A549 (cell line): Measurements from ENCODE around the gene NECTIN1. TPM values are rescaled to one million over a fixed set of nuclear protein-coding genes. Genes with fewer than 3 reads are reported as not detected.

Experiments used
- ATAC-seq, 2 experiments: fragments of 200-7000 bp in 1 of 2; fragments of >200 bp in 1 of 2; cut with Nextera tagmentation in 1 of 2; cut with Tn5 transposase in 1 of 2; 3 replicates each; pipeline versions ENCODE4 v1.8.0 to v1.9.1; 2018 to 2020; ENCODE audit warnings: mild to moderate bottlenecking in 1 of 2, moderate library complexity in 1 of 2
- CTCF ChIA-PET: fragments of 300-600 bp; sonication (Branson Sonifier 250); formaldehyde crosslinking; extraction: SDS; loops from one replicate; lab custom pipeline; 2021; ENCODE audit warnings: antibody characterized with exemption, inconsistent platforms; lab: Yijun Ruan, JAX
- POLR2A ChIA-PET: fragments of 350-600 bp; formaldehyde crosslinking; extraction: SDS; loops from one replicate; lab custom pipeline; 2021; ENCODE audit warnings: antibody characterized with exemption, inconsistent platforms; lab: Yijun Ruan, JAX
- DNase-seq, 2 experiments: peaks; one replicate each; pipeline versions ENCODE4 v3.0.0 to v3.0.0-alpha.2; 2011 to 2016; ENCODE audit warnings: low read depth in 1 of 2, low spot score in 1 of 2
- FAIRE-seq: peaks from 2 replicates; lab custom pipeline; 2011; peaks lifted over from hg19 to GRCh38; lab: Jason Lieb, UNC
- H3K27ac ChIP-seq, 2 experiments: fragments of >200 bp; sonication (Bioruptor Twin); formaldehyde crosslinking; 3 replicates each; pipeline ENCODE4 v1.5.1; 2016 to 2017
- H3K4me1 ChIP-seq: fragments of >200 bp; sonication (Bioruptor Twin); formaldehyde crosslinking; 3 replicates; pipeline ENCODE4 v1.6.1; 2016
- H3K4me2 ChIP-seq: fragments of >200 bp; sonication (Bioruptor Twin); formaldehyde crosslinking; 3 replicates; pipeline ENCODE4 v1.6.1; 2016
- H3K4me3 ChIP-seq: fragments of >200 bp; sonication (Bioruptor Twin); formaldehyde crosslinking; 3 replicates; pipeline ENCODE4 v1.5.1; 2016
- H3K9me3 ChIP-seq: fragments of >200 bp; sonication (Bioruptor Twin); formaldehyde crosslinking; 3 replicates; pipeline ENCODE4 v1.6.1; 2016
- CHD2 ChIP-seq: fragments of 150-350 bp; IDR thresholded peaks from 2 replicates; pipeline ENCODE4 v1.6.1; 2014; ENCODE audit warnings: low read length; ENCODE audit not compliant: partially characterized antibody
- CHD4 ChIP-seq: fragments of 200-600 bp; sonication (generic); IDR thresholded peaks from 2 replicates; pipeline ENCODE4 v1.6.1; 2016; ENCODE audit warnings: antibody characterized with exemption, mild to moderate bottlenecking, borderline replicate concordance
- EHMT2 ChIP-seq: fragments of 200-600 bp; sonication (generic); IDR thresholded peaks from 2 replicates; pipeline ENCODE4 v1.6.1; 2016; ENCODE audit warnings: antibody characterized with exemption, low read depth, mild to moderate bottlenecking, moderate library complexity
- ESRRA ChIP-seq: fragments of 150-350 bp; IDR thresholded peaks from 2 replicates; pipeline ENCODE4 v1.6.1; 2014; ENCODE audit warnings: mild to moderate bottlenecking, low read length, borderline replicate concordance
- FOSB ChIP-seq: fragments of 250-450 bp; sonication (Bioruptor Pico); IDR thresholded peaks from 2 replicates; pipeline ENCODE4 v1.5.0; 2020; ENCODE audit warnings: mild to moderate bottlenecking, moderate library complexity
- GATA3 ChIP-seq: IDR thresholded peaks from 2 replicates; pipeline ENCODE4 v1.6.1; 2012; ENCODE audit warnings: borderline replicate concordance
- HDAC2 ChIP-seq: fragments of 200-600 bp; sonication (generic); IDR thresholded peaks from 2 replicates; pipeline ENCODE4 v1.6.1; 2016
- JUNB ChIP-seq: fragments of >200 bp; sonication (Bioruptor Twin); formaldehyde crosslinking; IDR thresholded peaks from 2 replicates; pipeline ENCODE4 v1.6.1; 2016
- KDM1A ChIP-seq: fragments of 200-600 bp; sonication (generic); IDR thresholded peaks from 2 replicates; pipeline ENCODE4 v1.6.1; 2016; ENCODE audit warnings: low read depth, mild to moderate bottlenecking
- MAFK ChIP-seq: fragments of 450-650 bp; IDR thresholded peaks from 2 replicates; pipeline ENCODE4 v1.6.1; 2014; ENCODE audit not compliant: partially characterized antibody
- MAZ ChIP-seq: fragments of 150-350 bp; IDR thresholded peaks from 2 replicates; pipeline ENCODE4 v1.6.1; 2014; ENCODE audit warnings: antibody characterized with exemption, low read depth, low read length, borderline replicate concordance
- MYC ChIP-seq: IDR thresholded peaks from 2 replicates; pipeline ENCODE4 v1.6.1; 2012; ENCODE audit warnings: mild to moderate bottlenecking, inconsistent platforms, low read length, improper control_type of control experiment, borderline replicate concordance
- NFE2L2 ChIP-seq: fragments of 150-350 bp; conservative IDR thresholded peaks from 2 replicates; pipeline ENCODE4 v1.6.1; 2014; ENCODE audit warnings: low read length
- NPAS2 ChIP-seq: fragments of 250-450 bp; sonication (Bioruptor Pico); IDR thresholded peaks from 2 replicates; pipeline ENCODE4 v1.8.0; 2022; ENCODE audit warnings: mild to moderate bottlenecking, moderate library complexity, borderline replicate concordance
- NR3C1 ChIP-seq: fragments of >200 bp; sonication (Bioruptor Twin); formaldehyde crosslinking; IDR thresholded peaks from 3 replicates; pipeline ENCODE4 v1.6.1; 2017
- PHF8 ChIP-seq: fragments of 200-600 bp; sonication (generic); IDR thresholded peaks from 2 replicates; pipeline ENCODE4 v1.6.1; 2016; ENCODE audit warnings: low read depth, mild to moderate bottlenecking, antibody characterized with exemption, moderate library complexity, borderline replicate concordance
- RFX5 ChIP-seq: fragments of 450-650 bp; IDR thresholded peaks from 2 replicates; pipeline ENCODE4 v1.7.1; 2014; ENCODE audit warnings: antibody characterized with exemption, mild to moderate bottlenecking, moderate library complexity
- SMC3 ChIP-seq: fragments of >200 bp; sonication (Bioruptor Twin); formaldehyde crosslinking; IDR thresholded peaks from 3 replicates; pipeline ENCODE4 v1.6.1; 2018; ENCODE audit warnings: inconsistent platforms
- TP53 ChIP-seq: fragments of 250-450 bp; sonication (Bioruptor Pico); IDR thresholded peaks from 2 replicates; pipeline ENCODE4 v1.5.0; 2021; ENCODE audit warnings: mild to moderate bottlenecking, moderate library complexity
- ZC3H11A ChIP-seq: fragments of 450-650 bp; IDR thresholded peaks from 2 replicates; pipeline ENCODE4 v1.6.1; 2014; ENCODE audit warnings: antibody characterized with exemption, mild to moderate bottlenecking
- ZFP36 ChIP-seq: fragments of 450-650 bp; IDR thresholded peaks from 2 replicates; pipeline ENCODE4 v1.6.1; 2014; ENCODE audit warnings: borderline replicate concordance; ENCODE audit not compliant: partially characterized antibody
- ZSCAN20 ChIP-seq: fragments of 250-450 bp; sonication (Bioruptor Pico); IDR thresholded peaks from 2 replicates; pipeline ENCODE4 v1.8.0; 2022; ENCODE audit warnings: mild to moderate bottlenecking, moderate library complexity
- WGBS: methylation state at CpG from one replicate; pipeline ENCODE4 v1.1.6; 2017; ENCODE audit errors: missing lambda C conversion rate; 5-methylcytosine and 5-hydroxymethylcytosine counted together
- polyA plus RNA-seq, 4 experiments: library from polyadenylated mRNA; depleted of rRNA in 3 of 4; stranded (reverse); fragments of >200 nt; fragmentation: RNase III in 1 of 4; extraction: RNeasy Plus Mini Kit Qiagen cat#74134 plus additional on column Dnase treatment in 1 of 4; gene quantifications; 2 replicates in 3 of 4; 3 replicates in 1 of 4; pipeline ENCODE4 v1.2.3, GENCODE V29; 2011 to 2017
- TF ChIP-seq, protein P1 (sequence below): IDR thresholded peaks from 2 replicates; pipeline ENCODE4 v1.6.1; 2012
- TF ChIP-seq, protein P2 (sequence below): fragments of 150-350 bp; IDR thresholded peaks from 2 replicates; pipeline ENCODE4 v1.6.1; 2014; ENCODE audit warnings: low read depth, mild to moderate bottlenecking, low read length
- TF ChIP-seq, protein P3 (sequence below): fragments of >200 bp; sonication (Bioruptor Twin); formaldehyde crosslinking; IDR thresholded peaks from 3 replicates; pipeline ENCODE4 v1.6.1; 2016
- TF ChIP-seq, protein P4 (sequence below): fragments of 250-450 bp; sonication (Bioruptor Pico); IDR thresholded peaks from 2 replicates; pipeline ENCODE4 v1.5.0; 2020; ENCODE audit warnings: low read depth, mild to moderate bottlenecking, moderate library complexity

NECTIN1 gene
- polyA plus RNA-seq, 2 of the 4 experiments (the other 2 are of a cell fraction), result 2.2 to 5.5 TPM

DNA sequence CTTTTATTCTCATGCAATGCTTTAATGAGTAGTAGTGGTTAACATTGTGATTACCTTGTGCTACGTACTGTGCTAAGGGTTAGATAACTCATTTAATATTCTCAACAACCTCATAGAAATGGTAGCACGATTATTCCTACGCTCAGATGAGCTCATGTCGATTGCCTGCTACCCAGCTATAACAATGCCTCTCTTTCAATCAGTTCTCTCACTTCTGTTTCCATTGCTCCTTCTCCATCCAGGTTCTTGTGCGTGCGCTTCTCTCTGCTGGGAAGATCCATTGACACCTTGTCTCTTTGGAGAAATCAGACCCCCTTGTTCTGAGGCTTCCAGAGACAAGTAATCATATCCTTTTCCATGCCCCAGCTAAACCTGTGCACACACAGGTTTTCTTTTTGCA, 120.8 kb downstream of the NECTIN1 start:
- Histone ChIP-seq H3K27ac (no peak overlapping the region), H3K4me2 (no peak overlapping the region), H3K4me1 (no peaks in the 10 kb centered on the region), H3K4me3 (no peak overlapping the region), H3K9me3 (no peaks in the 10 kb centered on the region; the same call in 2 of the 3 replicates)
- 46% methylated on average over 6 of the region's 6 CpGs for WGBS
- POLR2A ChIA-PET, result no interaction called here
- no peak for TF ChIP-seq ESRRA
- TF ChIP-seq MAFK, result no peak
- no peak for TF ChIP-seq CHD4
- no peak for TF ChIP-seq NPAS2
- no peak for TF ChIP-seq ZFP36
- no peak for TF ChIP-seq ZC3H11A
- TF ChIP-seq JUNB, result no peak
- TF ChIP-seq KDM1A, result no peak
- no peak for TF ChIP-seq EHMT2
- TF ChIP-seq GATA3, result no peak
- TF ChIP-seq TP53, result no peak
- no peak for TF ChIP-seq MAZ
- CTCF ChIA-PET, result interaction anchor here (1.3 to 1.5 kb wide), 2 partner anchors 24 to 68 kb away, joined by 3 read pairs; no protein-coding TSS in a partner anchor
- FAIRE-seq (no peak), ATAC-seq (no peak), DNase-seq (no peak)

DNA sequence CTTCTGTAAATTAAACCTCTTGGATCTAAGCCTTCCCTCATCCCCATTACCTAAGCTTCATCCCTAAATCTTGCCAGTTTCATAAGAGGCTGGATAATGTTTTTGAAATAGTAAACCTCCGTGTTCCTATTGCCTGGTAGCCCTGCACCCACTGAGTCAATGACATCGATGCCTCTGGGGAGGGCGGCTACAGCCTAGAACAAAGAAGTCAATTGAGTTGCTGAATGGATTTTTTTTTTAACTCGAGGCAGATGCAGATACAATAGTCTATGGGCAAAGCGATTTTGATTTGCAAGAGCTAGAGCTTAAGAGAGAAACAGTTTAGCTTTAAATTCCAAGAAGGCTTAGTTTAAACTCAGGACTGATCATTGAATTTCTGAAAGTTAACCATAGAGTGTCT, 121.3 kb downstream of the NECTIN1 start:
- no peak for DNase-seq
- TF ChIP-seq NFE2L2, result no peak
- no peak for TF ChIP-seq NR3C1
- no peak for TF ChIP-seq ZSCAN20 (CRISPR knock-in tag)
- no peak for TF ChIP-seq PHF8
- no peak for TF ChIP-seq ZC3H11A
- no peak for TF ChIP-seq CHD2
- TF ChIP-seq, protein P1, sequence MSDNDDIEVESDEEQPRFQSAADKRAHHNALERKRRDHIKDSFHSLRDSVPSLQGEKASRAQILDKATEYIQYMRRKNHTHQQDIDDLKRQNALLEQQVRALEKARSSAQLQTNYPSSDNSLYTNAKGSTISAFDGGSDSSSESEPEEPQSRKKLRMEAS, result no peak
- no peak for TF ChIP-seq MYC
- TF ChIP-seq, protein P2, sequence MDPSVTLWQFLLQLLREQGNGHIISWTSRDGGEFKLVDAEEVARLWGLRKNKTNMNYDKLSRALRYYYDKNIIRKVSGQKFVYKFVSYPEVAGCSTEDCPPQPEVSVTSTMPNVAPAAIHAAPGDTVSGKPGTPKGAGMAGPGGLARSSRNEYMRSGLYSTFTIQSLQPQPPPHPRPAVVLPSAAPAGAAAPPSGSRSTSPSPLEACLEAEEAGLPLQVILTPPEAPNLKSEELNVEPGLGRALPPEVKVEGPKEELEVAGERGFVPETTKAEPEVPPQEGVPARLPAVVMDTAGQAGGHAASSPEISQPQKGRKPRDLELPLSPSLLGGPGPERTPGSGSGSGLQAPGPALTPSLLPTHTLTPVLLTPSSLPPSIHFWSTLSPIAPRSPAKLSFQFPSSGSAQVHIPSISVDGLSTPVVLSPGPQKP, result no peak
- no peak for TF ChIP-seq MAZ
- no peak for TF ChIP-seq EHMT2
- TF ChIP-seq HDAC2, result no peak
- TF ChIP-seq SMC3, result no peak
- TF ChIP-seq, protein P3, sequence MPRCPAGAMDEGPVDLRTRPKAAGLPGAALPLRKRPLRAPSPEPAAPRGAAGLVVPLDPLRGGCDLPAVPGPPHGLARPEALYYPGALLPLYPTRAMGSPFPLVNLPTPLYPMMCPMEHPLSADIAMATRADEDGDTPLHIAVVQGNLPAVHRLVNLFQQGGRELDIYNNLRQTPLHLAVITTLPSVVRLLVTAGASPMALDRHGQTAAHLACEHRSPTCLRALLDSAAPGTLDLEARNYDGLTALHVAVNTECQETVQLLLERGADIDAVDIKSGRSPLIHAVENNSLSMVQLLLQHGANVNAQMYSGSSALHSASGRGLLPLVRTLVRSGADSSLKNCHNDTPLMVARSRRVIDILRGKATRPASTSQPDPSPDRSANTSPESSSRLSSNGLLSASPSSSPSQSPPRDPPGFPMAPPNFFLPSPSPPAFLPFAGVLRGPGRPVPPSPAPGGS, result no peak
- TF ChIP-seq FOSB (CRISPR knock-in tag), result no peak
- TF ChIP-seq, protein P4, sequence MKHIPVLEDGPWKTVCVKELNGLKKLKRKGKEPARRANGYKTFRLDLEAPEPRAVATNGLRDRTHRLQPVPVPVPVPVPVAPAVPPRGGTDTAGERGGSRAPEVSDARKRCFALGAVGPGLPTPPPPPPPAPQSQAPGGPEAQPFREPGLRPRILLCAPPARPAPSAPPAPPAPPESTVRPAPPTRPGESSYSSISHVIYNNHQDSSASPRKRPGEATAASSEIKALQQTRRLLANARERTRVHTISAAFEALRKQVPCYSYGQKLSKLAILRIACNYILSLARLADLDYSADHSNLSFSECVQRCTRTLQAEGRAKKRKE (CRISPR knock-in tag), result no peak
- TF ChIP-seq RFX5, result no peak
- no peak for TF ChIP-seq NPAS2
- no peak overlapping the region for H3K27ac ChIP-seq
- no peaks in the 10 kb centered on the region for H3K4me1 ChIP-seq
- WGBS, result 41% methylated on average over 5 of the region's 5 CpGs
- H3K9me3 ChIP-seq, result no peaks in the 10 kb centered on the region; the same call in 2 of the 3 replicates
- ChIA-PET POLR2A (no interaction called here), CTCF (interaction anchor here (1.3 to 1.5 kb wide), 2 partner anchors 24 to 67 kb away, joined by 3 read pairs; no protein-coding TSS in a partner anchor)
- FAIRE-seq, result no peak
- H3K4me2 ChIP-seq, result no peak overlapping the region
- no peak overlapping the region for H3K4me3 ChIP-seq
- ATAC-seq, result no peak
